ENCODE results near the gene PTGES.

DNA sequence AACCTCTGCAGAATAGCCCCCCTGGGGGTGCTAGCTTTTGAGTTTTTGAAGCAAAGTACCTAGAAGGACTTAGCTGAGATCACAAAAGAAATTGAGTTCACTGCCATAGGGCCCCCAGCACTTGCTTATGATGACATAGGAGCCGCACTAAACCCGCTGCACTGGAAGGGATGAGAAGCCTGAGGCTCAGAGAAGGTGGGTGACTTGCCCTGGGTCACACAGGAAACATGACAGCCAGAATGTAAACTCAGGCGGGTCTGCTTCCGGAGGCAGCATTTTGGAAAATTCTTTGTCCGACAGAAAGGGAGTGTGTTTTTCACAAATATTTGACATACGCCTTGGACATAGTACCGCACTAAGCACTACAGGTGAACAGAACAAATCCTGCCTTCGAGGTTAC is 41.7 kb upstream of the PTGES start:
- TF ChIP-seq TAF1 (IDR thresholded peaks at IDR 0.05; ENCODE audit: borderline replicate concordance, insufficient read depth, low read length) (no peak), SIN3A (IDR thresholded peaks at IDR 0.05; ENCODE audit: borderline replicate concordance, insufficient read depth, low read length) (no peak), POLR2AphosphoS5 (IDR thresholded peaks at IDR 0.05; ENCODE audit: low read depth, low read length) (no peak)

All from PFSK-1 (cell line).